Stimulated activated CD4-positive, alpha-beta T cell treated with anti-CD3 and anti-CD28 coated beads, Interleukin-1b, Interleukin-23, amount 100 ng/mL, for 48 hours (primary cell): ENCODE measurements around the gene CHST5.

ENCODE experiments used
- DNase-seq: peaks from one replicate; pipeline ENCODE4 v3.0.0-alpha.2; 2020

The CHST5 gene

GRCh38 chr16:75535901-75536300 is at the start of gene CHST5:
CHST5 (minus strand) TSS chr16:75536108; CDS start chr16:75530384, 5,724 bp downstream.
- DNase-seq: no peak

- no peak for DNase-seq
Measured at GRCh38 chr16:75584108-75584507, 48.2 kb upstream of the CHST5 start.

- no peak for DNase-seq
Measured at GRCh38 chr16:75579281-75579834, 43.5 kb upstream of the CHST5 start.

- no peak for DNase-seq
Measured at GRCh38 chr16:75578725-75579124, 42.8 kb upstream of the CHST5 start.

- DNase-seq: no peak
Measured at GRCh38 chr16:75578212-75578611, 42.3 kb upstream of the CHST5 start.

- DNase-seq: no peak
Measured at GRCh38 chr16:75576384-75576811, 40.5 kb upstream of the CHST5 start.

- DNase-seq: no peak
Measured at GRCh38 chr16:75575958-75576357, 40.0 kb upstream of the CHST5 start.

GRCh38 chr16:75573955-75574354 is 38.0 kb upstream of the CHST5 start:
- DNase-seq: no peak

- DNase-seq: no peak
Measured at GRCh38 chr16:75572864-75573542, 37.1 kb upstream of the CHST5 start.

- DNase-seq: no peak
Measured at GRCh38 chr16:75570396-75571065, 34.6 kb upstream of the CHST5 start.

GRCh38 chr16:75567911-75568310 is 32.0 kb upstream of the CHST5 start:
- no peak for DNase-seq

GRCh38 chr16:75566758-75567255 is 30.9 kb upstream of the CHST5 start:
- peak; percentile 4 for DNase-seq

- DNase-seq: peak; percentile 85
Measured at GRCh38 chr16:75566040-75566757, 30.3 kb upstream of the CHST5 start, which contains the start of gene GABARAPL2. GABARAPL2 (plus strand) TSS chr16:75566379; CDS start chr16:75566487, 108 bp downstream.

- no peak for DNase-seq
Measured at GRCh38 chr16:75565640-75566039, 29.7 kb upstream of the CHST5 start.

GRCh38 chr16:75559564-75560372 is 23.9 kb upstream of the CHST5 start:
- no peak for DNase-seq

- DNase-seq: no peak
Measured at GRCh38 chr16:75558846-75559401, 23.0 kb upstream of the CHST5 start.

- no peak for DNase-seq
Measured at GRCh38 chr16:75556431-75556950, 20.6 kb upstream of the CHST5 start.

- peak; percentile 97 for DNase-seq
Measured at GRCh38 chr16:75555707-75556430, 20.0 kb upstream of the CHST5 start, which contains the start of gene TMEM231. TMEM231 (minus strand) TSS chr16:75556252; CDS start chr16:75556209, 43 bp downstream.

- no peak for DNase-seq
Measured at GRCh38 chr16:75555213-75555706, 19.4 kb upstream of the CHST5 start.

GRCh38 chr16:75552951-75553350 is 17.0 kb upstream of the CHST5 start:
- no peak for DNase-seq

- peak; percentile 39 for DNase-seq
Measured at GRCh38 chr16:75550211-75550662, 14.3 kb upstream of the CHST5 start.
